ENCODE results near the gene FTCD.

GRCh38 chr21:46150073-46150472, 5.3 kb downstream of the FTCD start:
- TF ChIP-seq CTCF (IDR thresholded peaks at IDR 0.05) (no peak), POLR2A (IDR thresholded peaks at IDR 0.05) (no peak)

Measured in right lobe of liver (tissue), 4 donors.